ENCODE data around the gene SRPK3.
A peak's percentile ranks its signal among the peaks of the same experiment; 100 is the strongest.
"Not testable (repeated sequence)": the region's sequence is repeated elsewhere in the genome, so short reads cannot be mapped to it uniquely, and the experiment has no call there.

The SRPK3 gene

DNA sequence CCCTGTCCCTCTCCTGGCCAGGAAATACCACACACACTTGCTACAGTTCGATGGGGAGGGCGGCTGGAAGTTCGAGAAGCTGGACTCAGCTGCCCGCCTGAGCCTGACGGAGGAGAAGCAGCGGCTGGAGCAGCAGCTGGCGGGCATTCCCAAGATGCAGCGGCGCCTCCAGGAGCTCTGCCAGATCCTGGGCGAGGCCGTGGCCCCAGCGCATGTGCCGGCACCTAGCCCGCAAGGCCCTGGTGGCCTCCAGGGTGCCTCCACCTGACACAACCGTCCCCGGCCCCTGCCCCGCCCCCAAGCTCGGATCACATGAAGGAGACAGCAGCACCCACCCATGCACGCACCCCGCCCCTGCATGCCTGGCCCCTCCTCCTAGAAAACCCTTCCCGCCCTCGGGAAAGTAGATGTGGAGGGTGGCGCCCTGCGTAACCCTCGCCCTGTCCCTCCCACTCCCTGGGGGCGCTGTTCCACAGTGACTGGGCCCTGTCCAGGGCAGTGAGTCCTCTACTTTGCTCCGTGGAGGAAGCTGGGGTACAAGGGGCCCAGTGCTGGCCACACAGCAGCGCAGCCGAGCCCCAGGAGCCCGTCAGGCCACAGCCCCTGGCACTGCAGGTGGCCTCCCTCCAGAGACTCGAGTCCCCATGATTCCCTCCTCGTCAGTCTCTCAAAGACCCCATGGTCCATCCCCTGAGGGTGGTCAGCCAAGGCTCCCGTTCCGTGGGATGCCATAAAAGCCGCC is 37.2 kb upstream of the SRPK3 start:
- TF ChIP-seq, protein P1, sequence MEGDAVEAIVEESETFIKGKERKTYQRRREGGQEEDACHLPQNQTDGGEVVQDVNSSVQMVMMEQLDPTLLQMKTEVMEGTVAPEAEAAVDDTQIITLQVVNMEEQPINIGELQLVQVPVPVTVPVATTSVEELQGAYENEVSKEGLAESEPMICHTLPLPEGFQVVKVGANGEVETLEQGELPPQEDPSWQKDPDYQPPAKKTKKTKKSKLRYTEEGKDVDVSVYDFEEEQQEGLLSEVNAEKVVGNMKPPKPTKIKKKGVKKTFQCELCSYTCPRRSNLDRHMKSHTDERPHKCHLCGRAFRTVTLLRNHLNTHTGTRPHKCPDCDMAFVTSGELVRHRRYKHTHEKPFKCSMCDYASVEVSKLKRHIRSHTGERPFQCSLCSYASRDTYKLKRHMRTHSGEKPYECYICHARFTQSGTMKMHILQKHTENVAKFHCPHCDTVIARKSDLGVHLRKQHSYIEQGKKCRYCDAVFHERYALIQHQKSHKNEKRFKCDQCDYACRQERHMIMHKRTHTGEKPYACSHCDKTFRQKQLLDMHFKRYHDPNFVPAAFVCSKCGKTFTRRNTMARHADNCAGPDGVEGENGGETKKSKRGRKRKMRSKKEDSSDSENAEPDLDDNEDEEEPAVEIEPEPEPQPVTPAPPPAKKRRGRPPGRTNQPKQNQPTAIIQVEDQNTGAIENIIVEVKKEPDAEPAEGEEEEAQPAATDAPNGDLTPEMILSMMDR (IDR thresholded peaks at IDR 0.05), result peak; percentile 37
- H3K27ac ChIP-seq, result peak overlapping the region; percentile 55

- TF ChIP-seq ZFX (IDR thresholded peaks at IDR 0.05; ENCODE audit: borderline replicate concordance), result no peak
- TF ChIP-seq, protein P1 (IDR thresholded peaks at IDR 0.05), result no peak
- peak overlapping the region; percentile 55 for H3K27ac ChIP-seq
These were observed 36.4 kb upstream of the SRPK3 start for GRCh38 chrX:153744210-153745066.

DNA sequence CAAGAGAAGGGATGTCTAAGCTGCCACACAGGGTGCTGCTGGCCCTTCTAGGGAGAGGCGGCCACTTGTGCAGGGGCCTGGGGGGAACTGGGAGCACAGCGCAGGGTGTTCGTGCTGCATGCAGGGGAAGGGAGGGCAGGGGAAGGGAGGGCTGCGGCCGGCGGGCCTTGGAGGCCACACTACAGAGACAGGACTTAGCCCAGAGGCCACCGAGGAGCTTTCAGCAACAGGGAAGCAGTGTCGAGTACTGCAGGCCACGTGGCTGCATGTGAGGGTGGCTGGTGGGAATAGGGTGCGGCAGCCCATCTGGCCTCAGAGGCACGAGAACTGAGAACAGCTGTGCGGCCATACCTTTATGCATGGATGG is 35.8 kb upstream of the SRPK3 start:
- not testable (repeated sequence) for H3K27ac ChIP-seq

DNA sequence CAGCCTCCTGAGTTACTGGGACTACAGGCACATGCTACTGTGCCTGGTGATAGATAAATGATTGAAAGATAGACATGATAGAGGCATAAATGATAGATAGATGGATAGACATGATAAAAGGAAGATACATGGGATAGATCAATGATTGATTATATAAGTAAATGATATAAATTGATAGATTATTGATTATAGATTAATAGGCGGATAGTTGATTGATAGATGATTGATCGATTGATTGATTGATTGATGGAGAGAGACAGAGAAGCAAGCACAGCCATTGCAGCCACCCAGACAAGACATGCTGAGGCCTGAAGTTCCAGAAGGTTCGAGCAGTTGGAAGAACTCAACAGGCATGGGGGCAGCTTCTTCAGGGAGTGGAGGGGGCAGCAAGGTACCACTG is 34.5 kb upstream of the SRPK3 start:
- no peak for TF ChIP-seq ZFX (IDR thresholded peaks at IDR 0.05; ENCODE audit: borderline replicate concordance)
- TF ChIP-seq, protein P1 (IDR thresholded peaks at IDR 0.05), result no peak
- H3K27ac ChIP-seq, result no peak overlapping the region

DNA sequence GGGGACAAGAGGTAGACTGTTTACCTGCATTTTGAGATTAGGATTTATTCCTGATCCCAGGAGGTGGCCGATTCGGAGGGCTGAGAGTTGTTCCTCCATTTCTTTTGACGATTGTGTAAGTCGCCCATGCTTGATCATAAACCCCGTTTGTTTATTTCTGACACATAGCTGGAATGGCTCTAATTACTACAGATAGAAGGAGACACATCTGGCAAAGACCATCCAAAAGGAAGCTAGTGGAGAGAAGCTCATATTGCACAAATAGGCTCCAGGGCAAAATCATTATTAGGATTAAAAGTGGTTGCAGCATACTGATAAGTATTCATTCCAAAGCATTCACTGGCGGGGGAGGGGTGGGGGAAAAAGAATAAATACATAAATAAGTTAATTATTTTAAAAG is 33.9 kb upstream of the SRPK3 start:
- not testable (repeated sequence) for H3K27ac ChIP-seq

DNA sequence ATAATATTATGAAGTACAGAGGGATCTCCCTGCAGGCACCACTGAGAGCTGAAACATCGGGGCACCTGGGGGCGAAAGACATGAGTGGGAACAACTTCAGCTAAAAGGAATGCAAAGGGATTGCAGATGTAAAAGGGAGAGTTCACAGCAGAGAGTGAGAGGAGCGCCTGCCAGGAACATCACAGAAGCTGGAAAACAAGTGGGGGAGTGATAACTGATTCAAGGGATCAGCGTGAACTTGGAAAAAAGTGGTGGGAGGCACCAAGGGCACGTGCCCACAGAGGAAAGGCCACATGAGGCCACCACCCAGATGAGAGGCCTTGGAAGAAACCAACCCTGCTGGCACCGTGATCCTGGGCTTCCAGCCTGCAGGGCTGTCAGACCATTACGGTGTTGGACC is 31.8 kb upstream of the SRPK3 start:
- H3K27ac ChIP-seq, result not testable (repeated sequence)

- TF ChIP-seq, protein P1 (IDR thresholded peaks at IDR 0.05), result no peak
- TF ChIP-seq ZFX (IDR thresholded peaks at IDR 0.05; ENCODE audit: borderline replicate concordance), result no peak
- H3K27ac ChIP-seq, result no peak overlapping the region
These were observed 30.6 kb upstream of the SRPK3 start for GRCh38 chrX:153750127-153750774.

- no peak overlapping the region for H3K27ac ChIP-seq
- no peak for TF ChIP-seq ZFX (IDR thresholded peaks at IDR 0.05; ENCODE audit: borderline replicate concordance)
- TF ChIP-seq, protein P1 (IDR thresholded peaks at IDR 0.05), result no peak
These were observed 25.7 kb upstream of the SRPK3 start for GRCh38 chrX:153755136-153755535.
